T-helper 9 cell (primary cell): Measurements from ENCODE around the gene FRA10AC1.

ENCODE experiments used
- DNase-seq: peaks from one replicate; pipeline ENCODE4 v3.0.0-alpha.2; 2020

FRA10AC1 gene

GRCh38 chr10:93622942-93623341 is 79.5 kb downstream of the FRA10AC1 start:
- DNase-seq = no peak

GRCh38 chr10:93620925-93621324 is 81.5 kb downstream of the FRA10AC1 start:
- no peak for DNase-seq
